ENCODE data around the gene AGPAT1. TPM values are rescaled to one million over a fixed set of nuclear protein-coding genes. Genes with fewer than 3 reads are reported as not detected.

Gene AGPAT1
- total and polyA plus RNA-seq, 10 of the 15 experiments (the other 5 are each of a cell fraction or from before 2014, with no cell fraction given) = 13.9 to 39.5 (median 24.7) TPM

DNA sequence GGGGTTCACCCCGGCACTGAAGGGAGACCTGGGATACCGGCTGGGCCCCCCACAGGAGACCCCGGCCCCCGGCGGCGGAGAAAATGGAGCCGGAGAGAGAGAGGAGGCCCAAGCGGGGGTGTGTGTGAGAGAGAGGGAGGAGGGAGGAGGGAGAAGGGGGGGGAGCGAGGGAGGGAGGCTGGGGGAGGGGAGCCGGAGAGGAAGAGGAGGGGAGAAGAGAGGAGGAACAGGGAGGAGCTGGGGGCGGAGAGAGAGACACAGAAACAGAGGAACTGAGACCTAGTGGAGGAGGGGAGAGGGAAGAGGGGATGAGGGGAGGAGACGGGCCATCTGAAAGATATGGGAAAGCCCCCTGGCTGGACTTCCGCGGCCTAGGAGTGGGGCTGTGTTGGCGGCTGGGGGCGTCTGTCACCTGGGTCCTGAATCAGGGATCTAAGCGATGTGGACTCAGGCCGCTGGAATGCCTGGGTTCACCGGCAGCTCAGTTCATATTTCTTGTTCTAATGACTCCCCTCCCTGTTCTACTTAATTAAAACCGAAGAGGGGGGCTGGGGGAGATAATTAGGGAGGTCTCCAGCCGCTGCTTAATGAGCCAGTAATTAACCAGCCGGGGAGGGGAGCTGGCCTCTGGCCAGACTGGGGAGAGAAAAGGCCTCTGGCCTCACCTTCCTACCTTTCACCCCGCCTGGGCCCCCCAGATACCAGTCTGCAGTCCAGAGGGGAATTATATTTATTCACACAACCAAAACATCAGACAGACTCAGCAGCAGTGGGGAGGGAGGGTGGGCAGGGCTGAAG is 14.4 kb upstream of the AGPAT1 start, which contains the start of gene PBX2 (continued):
- TF ChIP-seq RELB (IDR thresholded peaks at IDR 0.05; ENCODE audit: low read depth) (peak; percentile 88), DPF2 (IDR thresholded peaks at IDR 0.05) (peak; percentile 88), POLR2AphosphoS5 (IDR thresholded peaks at IDR 0.05; ENCODE audit: low read length) (peak; percentile 80; the same call in 1 of the 2 replicates), SIN3A (IDR thresholded peaks at IDR 0.05; ENCODE audit: low read depth, low read length) (peak; percentile 49; the same call in 1 of the 2 replicates), PAX5 (IDR thresholded peaks at IDR 0.05; ENCODE audit: borderline replicate concordance, low read depth, low read length) (peak; percentile 73; the same call in 1 of the 2 replicates), EGR1 (IDR thresholded peaks at IDR 0.05; ENCODE audit: borderline replicate concordance in 1 of 2, low read depth in 2 of 2, low read length in 2 of 2) (peak in 1 of 2 experiments; percentile 90; a peak in 2 of 3 replicates), POU2F2 (IDR thresholded peaks at IDR 0.05; ENCODE audit: borderline replicate concordance, low read depth, low read length) (0 out of 3 replicates have a peak, but pooled peaks have one; percentile 21), JUNB (IDR thresholded peaks at IDR 0.05) (no peak), BMI1 (IDR thresholded peaks at IDR 0.05; ENCODE audit: borderline replicate concordance) (peak; percentile 45; the same call in 1 of the 2 replicates), IKZF2 (IDR thresholded peaks at IDR 0.05) (peak; percentile 93 to 96), ATF2 (IDR thresholded peaks at IDR 0.05; ENCODE audit: low read length) (no peak), SMAD1 (IDR thresholded peaks at IDR 0.05; ENCODE audit: low read depth, partially characterized antibody) (peak; percentile 80), BCL3 (IDR thresholded peaks at IDR 0.05; ENCODE audit: borderline replicate concordance, insufficient read depth, low read depth, low read length, poor library complexity, severe bottlenecking) (peak; percentile 66), TAF1 (IDR thresholded peaks at IDR 0.05; ENCODE audit: borderline replicate concordance, low read depth, low read length) (peak; percentile 25; the same call in 1 of the 2 replicates), SP1 (IDR thresholded peaks at IDR 0.05; ENCODE audit: low read depth, low read length) (peak; percentile 64), CREB1 (IDR thresholded peaks at IDR 0.05; ENCODE audit: low read depth) (no peak), CBFB (IDR thresholded peaks at IDR 0.05; ENCODE audit: low read depth) (0 out of 2 replicates have a peak, but pooled peaks have one; percentile 40), EP300 (IDR thresholded peaks at IDR 0.05; ENCODE audit: borderline replicate concordance in 1 of 2, control insufficient read depth in 1 of 2, low read depth in 2 of 2, low read length in 2 of 2) (peak; percentile 22 to 27; a peak in 2 of 4 replicates), NBN (IDR thresholded peaks at IDR 0.05) (peak; percentile 99), CHD2 (IDR thresholded peaks at IDR 0.05; ENCODE audit: borderline replicate concordance, low read depth, low read length) (peak; percentile 90), EED (IDR thresholded peaks at IDR 0.05; ENCODE audit: low read depth) (peak; percentile 81)
- TF ChIP-seq, protein P1, sequence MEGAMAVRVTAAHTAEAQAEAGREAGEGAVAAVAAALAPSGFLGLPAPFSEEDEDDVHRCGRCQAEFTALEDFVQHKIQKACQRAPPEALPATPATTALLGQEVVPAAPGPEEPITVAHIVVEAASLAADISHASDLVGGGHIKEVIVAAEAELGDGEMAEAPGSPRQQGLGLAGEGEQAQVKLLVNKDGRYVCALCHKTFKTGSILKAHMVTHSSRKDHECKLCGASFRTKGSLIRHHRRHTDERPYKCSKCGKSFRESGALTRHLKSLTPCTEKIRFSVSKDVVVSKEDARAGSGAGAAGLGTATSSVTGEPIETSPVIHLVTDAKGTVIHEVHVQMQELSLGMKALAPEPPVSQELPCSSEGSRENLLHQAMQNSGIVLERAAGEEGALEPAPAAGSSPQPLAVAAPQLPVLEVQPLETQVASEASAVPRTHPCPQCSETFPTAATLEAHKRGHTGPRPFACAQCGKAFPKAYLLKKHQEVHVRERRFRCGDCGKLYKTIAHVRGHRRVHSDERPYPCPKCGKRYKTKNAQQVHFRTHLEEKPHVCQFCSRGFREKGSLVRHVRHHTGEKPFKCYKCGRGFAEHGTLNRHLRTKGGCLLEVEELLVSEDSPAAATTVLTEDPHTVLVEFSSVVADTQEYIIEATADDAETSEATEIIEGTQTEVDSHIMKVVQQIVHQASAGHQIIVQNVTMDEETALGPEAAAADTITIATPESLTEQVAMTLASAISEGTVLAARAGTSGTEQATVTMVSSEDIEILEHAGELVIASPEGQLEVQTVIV (IDR thresholded peaks at IDR 0.05; ENCODE audit: borderline replicate concordance, partially characterized antibody) = peak; percentile 71

Measured in GM12878 (cell line).